HG03460 (cell line): ENCODE measurements around the gene CECR2.
"Not testable (repeated sequence)": the region's sequence is repeated elsewhere in the genome, so short reads cannot be mapped to it uniquely, and the experiment has no call there.

Experiments
- ATAC-seq: cut with Tn5 transposase; IDR thresholded peaks from one replicate; pipeline ENCODE4 v1.9.1; 2021; ENCODE audit not compliant: unreplicated experiment

The CECR2 gene

GRCh38 chr22:17566016-17566687 is 196.9 kb downstream of the CECR2 start:
- not testable (repeated sequence) for ATAC-seq

- no peak for ATAC-seq
Measured at GRCh38 chr22:17566776-17567175, 197.5 kb downstream of the CECR2 start.

DNA sequence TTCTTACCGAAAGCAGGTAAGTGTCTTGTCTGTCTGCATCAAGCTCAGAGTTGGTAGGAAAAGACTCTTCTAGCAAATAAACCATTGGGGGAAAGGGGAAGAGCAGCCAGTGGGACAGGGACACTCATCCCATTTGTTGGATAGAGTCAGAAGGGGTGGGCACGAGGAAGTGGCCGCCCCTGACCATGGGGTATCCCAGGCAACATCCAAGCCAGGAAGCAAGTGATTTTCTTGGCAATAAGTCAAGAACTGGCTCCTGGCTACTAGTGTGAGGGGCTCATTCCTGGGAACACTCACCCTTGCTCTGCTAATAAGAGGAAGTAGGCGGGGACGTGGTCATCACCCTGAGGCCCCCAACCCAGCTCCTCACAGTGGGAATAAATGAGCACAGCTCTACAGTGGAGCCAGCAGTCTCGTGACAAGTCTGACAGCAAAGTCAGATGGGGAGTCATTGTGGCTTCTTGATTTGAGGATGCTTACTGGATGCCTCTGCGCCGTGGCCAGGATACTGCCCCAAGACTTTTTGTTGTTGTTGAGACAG is 200.8 kb downstream of the CECR2 start:
- no peak for ATAC-seq

GRCh38 chr22:17570851-17571631 is 201.8 kb downstream of the CECR2 start:
- no peak for ATAC-seq

DNA sequence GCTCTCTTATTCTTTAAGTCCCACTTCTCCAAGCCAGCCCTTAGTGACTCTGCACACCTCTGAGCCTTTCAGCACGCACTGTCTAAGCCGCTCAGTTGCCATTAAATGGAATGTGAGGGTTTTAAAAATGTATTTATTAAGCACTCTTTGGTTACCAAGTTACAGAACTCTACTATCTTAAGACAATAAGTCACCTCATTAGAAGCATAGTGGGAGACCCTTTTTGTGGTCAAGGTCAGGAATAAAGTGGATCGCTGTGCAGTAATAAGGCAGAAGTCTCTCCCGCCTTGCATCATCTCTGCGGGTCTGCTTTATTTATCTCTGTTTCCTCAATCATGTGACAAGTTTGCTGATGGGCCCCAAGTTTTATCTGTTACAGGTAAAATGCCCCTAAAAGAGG is 205.9 kb downstream of the CECR2 start:
- no peak for ATAC-seq

- no peak for ATAC-seq
Measured at GRCh38 chr22:17575681-17576080, 206.4 kb downstream of the CECR2 start.

DNA sequence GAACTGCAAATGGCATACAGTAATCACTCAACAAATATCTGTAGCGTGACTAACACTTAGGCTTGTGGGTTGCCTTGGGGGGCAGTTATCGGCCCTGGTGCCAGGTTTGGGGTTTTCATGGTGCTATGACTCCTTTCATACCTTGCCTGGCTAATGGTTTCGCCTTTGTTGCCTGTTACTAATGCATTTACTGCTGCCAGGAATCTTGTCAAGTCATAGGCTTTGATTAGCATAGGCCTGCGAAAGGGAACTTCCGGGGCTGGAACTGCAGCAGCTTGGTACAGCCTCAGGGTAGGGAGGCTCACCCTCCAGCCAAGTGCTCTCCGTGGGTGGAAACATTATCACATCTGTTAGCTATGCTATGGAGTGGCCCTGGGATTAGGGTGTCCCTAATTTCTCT is 207.2 kb downstream of the CECR2 start:
- ATAC-seq = no peak

DNA sequence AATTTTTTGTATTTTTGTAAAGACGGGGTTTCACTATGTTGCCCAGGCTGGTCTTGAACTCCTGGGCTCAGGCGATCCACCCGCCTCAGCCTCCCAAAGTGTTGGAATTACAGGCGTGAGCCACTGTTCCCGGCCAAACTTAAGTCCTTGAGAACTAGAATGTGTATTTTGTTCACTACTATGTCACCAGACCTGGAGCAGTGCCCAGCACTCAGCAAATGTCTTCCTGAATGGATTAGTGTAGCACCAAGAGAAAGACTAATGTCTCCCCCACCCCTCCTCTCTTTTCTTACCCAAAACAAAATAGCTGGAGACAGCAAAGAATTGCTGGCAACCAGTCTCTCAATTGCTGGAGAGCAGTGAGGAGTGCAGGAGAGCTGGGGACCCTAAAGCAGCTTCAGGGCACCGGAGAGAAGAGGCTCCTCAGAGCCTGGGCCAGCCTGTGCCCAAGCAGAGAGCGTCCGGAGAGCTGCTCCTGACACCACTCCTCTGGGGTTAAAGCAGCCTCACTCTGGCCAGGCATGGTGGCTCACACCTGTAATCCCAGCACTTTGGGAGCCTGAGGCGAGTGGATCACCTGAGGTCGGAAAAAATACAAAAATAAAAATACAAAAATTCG is 209.0 kb downstream of the CECR2 start:
- ATAC-seq = no peak

GRCh38 chr22:17579535-17579981 is 210.3 kb downstream of the CECR2 start:
- ATAC-seq = no peak

DNA sequence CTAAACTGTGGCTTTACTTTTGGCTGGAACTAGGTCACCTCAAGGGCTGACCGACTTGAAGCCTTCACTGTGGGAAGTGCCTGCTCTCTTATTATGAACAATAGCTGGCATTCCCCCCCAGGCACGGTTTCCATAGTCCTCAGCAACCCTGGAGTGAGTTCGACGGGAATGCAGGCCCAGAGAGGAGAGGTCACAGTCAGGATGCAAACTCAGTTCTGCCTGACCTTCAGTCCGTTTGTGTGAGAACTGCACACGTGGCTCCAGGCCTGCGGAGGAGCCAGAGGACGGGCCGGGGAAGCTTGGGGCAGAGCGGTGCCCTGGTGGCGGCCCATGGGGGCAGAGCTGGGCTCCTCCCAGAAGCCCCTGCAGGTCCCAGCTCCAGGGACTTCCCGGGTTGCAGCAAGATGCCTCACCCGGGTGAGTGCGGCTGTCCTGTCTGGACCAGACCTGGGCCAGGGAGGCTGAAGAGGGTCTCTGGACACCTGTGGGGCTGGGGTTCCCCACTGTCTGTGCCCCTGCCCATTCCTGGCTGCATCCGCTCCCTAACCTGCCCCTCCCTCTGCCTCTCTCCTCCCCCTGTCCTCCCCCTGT is 211.3 kb downstream of the CECR2 start:
- ATAC-seq = no peak

DNA sequence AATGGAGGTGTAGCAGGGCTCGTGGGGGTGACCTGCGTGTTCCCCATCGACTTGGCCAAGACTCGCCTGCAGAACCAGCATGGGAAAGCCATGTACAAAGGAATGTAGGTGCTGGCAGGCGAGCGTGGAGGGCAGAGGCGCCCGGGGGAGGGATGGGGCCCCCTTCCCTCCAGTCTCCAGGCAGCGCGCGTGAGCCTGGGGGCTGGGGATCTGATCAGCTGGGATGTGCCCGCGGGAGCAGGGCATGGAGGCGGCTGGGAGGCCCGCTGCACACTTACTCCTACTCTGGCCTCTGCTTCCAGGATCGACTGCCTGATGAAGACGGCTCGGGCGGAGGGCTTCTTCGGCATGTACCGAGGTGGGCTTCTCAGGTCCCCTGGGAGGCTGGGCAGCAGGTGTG is 211.8 kb downstream of the CECR2 start:
- ATAC-seq = no peak

- ATAC-seq = no peak
Measured at GRCh38 chr22:17581631-17582030, 212.4 kb downstream of the CECR2 start.

GRCh38 chr22:17583151-17583550 is 213.9 kb downstream of the CECR2 start:
- ATAC-seq = no peak

DNA sequence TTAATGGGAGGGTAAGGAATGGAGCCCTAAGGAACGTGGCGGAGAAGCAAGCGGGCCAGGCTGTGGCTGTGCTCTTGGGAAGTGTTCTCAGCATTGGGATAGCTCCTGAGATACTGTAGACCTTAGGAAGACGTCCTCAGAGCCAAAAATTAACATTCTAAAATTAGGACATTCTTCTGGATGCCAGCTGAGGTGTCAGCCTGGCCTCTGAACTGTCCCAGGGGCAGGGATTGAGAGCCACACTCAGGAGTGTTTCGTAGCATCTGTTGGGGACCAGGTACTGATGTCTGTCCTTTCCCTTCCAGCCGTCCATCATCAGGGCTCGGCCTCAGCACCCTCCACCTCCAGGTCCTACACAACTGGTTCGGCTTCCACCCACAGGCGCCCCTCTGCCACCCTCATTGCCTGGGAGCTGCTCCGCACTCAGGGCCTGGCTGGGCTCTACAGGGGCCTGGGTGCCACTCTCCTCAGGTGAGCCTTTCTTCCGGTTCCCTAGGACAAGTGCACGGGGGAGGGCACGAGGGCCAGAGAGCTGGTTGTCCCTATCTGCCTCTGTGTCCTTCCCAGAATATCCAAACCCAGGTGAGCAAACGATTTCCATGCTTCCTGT is 217.7 kb downstream of the CECR2 start:
- no peak for ATAC-seq

GRCh38 chr22:17587629-17588028 is 218.4 kb downstream of the CECR2 start:
- ATAC-seq = no peak

GRCh38 chr22:17588606-17589005 is 219.3 kb downstream of the CECR2 start:
- ATAC-seq = no peak

DNA sequence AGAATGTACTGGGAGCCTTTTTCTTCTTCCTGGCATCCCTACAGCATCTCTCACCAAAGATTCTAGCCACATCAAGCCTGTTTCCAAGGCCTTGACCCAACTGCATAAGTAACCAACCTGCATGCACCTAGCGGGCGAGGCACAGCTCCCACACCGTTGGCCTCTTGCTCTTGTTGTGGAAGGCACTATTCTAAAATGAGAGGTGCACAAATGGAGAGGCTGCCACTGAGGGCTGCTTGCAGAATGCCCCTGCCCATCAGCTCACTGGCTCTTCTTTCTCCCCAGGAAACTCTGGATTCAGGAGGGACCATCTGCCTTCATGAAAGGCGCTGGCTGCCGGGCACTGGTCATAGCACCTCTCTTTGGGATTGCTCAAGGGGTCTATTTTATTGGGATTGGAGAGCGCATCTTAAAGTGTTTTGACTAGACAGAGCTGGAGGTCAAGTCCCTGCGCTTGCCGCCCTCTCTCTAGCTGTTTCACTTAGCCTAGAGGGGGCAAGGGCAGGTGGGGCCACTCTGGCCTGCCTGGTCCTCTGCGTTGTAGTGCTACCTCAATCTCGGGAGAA is 220.6 kb downstream of the CECR2 start:
- ATAC-seq = no peak

DNA sequence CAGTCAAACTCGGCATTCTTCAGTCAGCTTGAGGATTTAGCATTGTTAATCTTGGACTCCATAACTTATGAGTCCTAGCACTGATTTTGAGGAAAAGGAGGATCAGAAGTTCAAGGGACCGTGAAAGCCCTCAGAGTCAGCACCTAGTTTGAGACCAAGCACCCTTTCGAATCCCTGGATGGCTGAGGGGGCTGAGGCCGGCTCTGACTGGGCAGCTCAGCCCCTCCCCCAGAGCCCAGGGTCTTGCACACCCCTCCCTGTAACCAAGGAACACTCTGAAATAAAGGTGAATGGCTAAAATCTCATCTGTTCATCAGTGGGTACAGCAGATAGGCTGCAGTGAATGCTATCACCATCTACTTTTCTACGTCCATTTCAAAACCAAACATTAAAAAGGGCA is 221.3 kb downstream of the CECR2 start:
- no peak for ATAC-seq

- no peak for ATAC-seq
Measured at GRCh38 chr22:17592201-17592600, 222.9 kb downstream of the CECR2 start.

DNA sequence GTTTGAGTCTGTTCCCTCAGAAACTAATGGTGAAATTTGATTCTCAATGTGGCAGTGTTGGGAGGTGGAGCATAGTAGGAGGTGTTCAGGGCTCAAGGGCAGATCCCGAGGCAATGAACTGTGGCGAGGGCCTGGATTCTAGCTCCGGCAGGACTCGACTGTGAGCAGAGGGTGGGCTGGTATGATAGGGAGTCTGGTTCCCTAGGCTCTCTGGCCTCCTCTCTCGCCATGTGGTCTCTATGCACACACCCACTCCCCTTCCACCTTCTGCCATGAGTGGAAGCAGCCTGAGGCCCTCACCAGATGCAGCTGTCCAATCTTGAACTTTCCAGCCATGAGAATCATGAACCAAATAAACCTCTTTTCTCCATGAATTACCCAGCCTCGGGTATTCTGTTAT is 227.0 kb downstream of the CECR2 start:
- ATAC-seq = no peak

DNA sequence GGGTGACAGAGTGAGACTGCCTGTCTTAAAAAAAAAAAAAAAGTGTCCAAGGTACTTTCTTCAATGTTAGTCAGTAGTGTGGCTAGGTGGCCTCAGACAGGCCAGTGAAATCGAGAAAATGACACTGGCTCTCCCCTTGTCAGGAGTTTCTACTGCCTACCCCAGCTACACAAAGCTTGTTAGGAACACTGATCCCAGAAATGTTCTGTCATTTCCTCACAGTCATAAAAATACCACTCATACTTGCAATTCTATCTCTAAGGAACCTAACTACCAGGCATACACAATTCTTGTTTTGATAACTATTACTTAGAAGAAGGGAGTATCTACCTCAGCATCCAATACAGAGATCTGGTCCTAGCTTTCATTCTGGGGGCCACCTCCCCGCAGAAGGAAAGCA is 228.0 kb downstream of the CECR2 start:
- no peak for ATAC-seq
